CD4-positive, CD25-positive, alpha-beta regulatory T cell (primary cell): ENCODE data around the gene TNFRSF14. TPM values are rescaled to one million over a fixed set of nuclear protein-coding genes. Genes with fewer than 3 reads are reported as not detected.

Experiments used
- ATAC-seq, 2 donors: fragments of 150-1000 bp; cut with Tn5 transposase; one replicate each; pipeline ENCODE4 v1.10.0; 2021; ENCODE audit warnings: low read depth in 2 of 2, moderate number of reproducible peaks in 2 of 2, moderate library complexity in 1 of 2
- DNase-seq, 3 donors: peaks; one replicate each; pipeline versions ENCODE4 v3.0.0 to v3.0.0-alpha.2; 2012 to 2022; ENCODE audit warnings: mixed read lengths in 1 of 3
- H3K27ac ChIP-seq: one replicate; pipeline ENCODE4 v1.7.0; 2013; ENCODE audit warnings: mild to moderate bottlenecking, low read length; ENCODE audit not compliant: insufficient read depth, poor library complexity, severe bottlenecking
- H3K27me3 ChIP-seq: one replicate; pipeline ENCODE4 v1.7.0; 2013; ENCODE audit warnings: low read length; ENCODE audit not compliant: control insufficient read depth, insufficient read depth
- H3K36me3 ChIP-seq: one replicate; pipeline ENCODE4 v1.7.0; 2013; ENCODE audit warnings: mild to moderate bottlenecking, low read length, moderate library complexity; ENCODE audit not compliant: control insufficient read depth, insufficient read depth
- H3K4me1 ChIP-seq: 2 replicates; pipeline ENCODE4 v1.7.0; 2013; ENCODE audit warnings: mild to moderate bottlenecking, low read length; ENCODE audit not compliant: insufficient read depth, control insufficient read depth, poor library complexity, severe bottlenecking
- H3K4me3 ChIP-seq: one replicate; pipeline ENCODE4 v1.7.0; 2013; ENCODE audit warnings: low read depth, mild to moderate bottlenecking, low read length, moderate library complexity
- H3K9me3 ChIP-seq, 2 experiments: 1 replicate in 1 of 2; 2 replicates in 1 of 2; pipeline ENCODE4 v1.7.0; 2013; ENCODE audit warnings: low read length in 2 of 2, mild to moderate bottlenecking in 1 of 2, moderate library complexity in 1 of 2; ENCODE audit not compliant: control insufficient read depth in 2 of 2
- H3K27ac Mint-ChIP-seq, 3 donors: one replicate each; pipeline ENCODE4 v1.8.0; 2020 to 2022; ENCODE audit warnings: mild to moderate bottlenecking in 3 of 3, mixed read lengths in 3 of 3, moderate library complexity in 2 of 3
- H3K27me3 Mint-ChIP-seq: one replicate; pipeline ENCODE4 v1.8.0; 2022; ENCODE audit warnings: mild to moderate bottlenecking, mixed read lengths
- H3K36me3 Mint-ChIP-seq: one replicate; pipeline ENCODE4 v1.8.0; 2020; ENCODE audit warnings: mixed read lengths
- H3K4me1 Mint-ChIP-seq, 4 donors: one replicate each; pipeline ENCODE4 v1.8.0; 2020 to 2022; ENCODE audit warnings: mixed read lengths in 4 of 4, mild to moderate bottlenecking in 1 of 4
- H3K4me3 Mint-ChIP-seq, 4 donors: one replicate each; pipeline ENCODE4 v1.8.0; 2020 to 2022; ENCODE audit warnings: mild to moderate bottlenecking in 4 of 4, mixed read lengths in 4 of 4, moderate library complexity in 3 of 4
- H3K9me3 Mint-ChIP-seq, 7 donors: one replicate each; pipeline ENCODE4 v1.8.0; 2020 to 2022; ENCODE audit warnings: mixed read lengths in 7 of 7, mild to moderate bottlenecking in 3 of 7, moderate library complexity in 2 of 7
- polyA plus RNA-seq, 4 donors: library from polyadenylated mRNA; unstranded; fragments of 300-500 nt; fragmentation: Illumina TruSeq; gene quantifications; one replicate each; pipeline ENCODE4 v1.2.3, GENCODE V29; 2021
- total RNA-seq: library from RNA; stranded (reverse); gene quantifications from one replicate; pipeline ENCODE4 v1.2.3, GENCODE V29; 2022

TNFRSF14 gene
- total RNA-seq (235 TPM), polyA plus RNA-seq (10 to 100 TPM; 57.3 to 75.8 (median 73.8) TPM)

- ATAC-seq (peak; percentile 78 to 80), DNase-seq (peak; percentile 65 to 90 (median 80))
- H3K4me1 ChIP-seq = peaks cover 59% of the 10 kb centered on the region
- Mint-ChIP-seq H3K27ac (peak within 1 kb of the TSS; percentile 95 to 99 (median 98)), H3K4me3 (peak within 1 kb of the TSS; percentile 98 to 100 (median 99)), H3K27me3 (no peaks in the 10 kb centered on the region), H3K4me1 (peaks cover 0 to 51% (median 10%) of the 10 kb centered on the region in 4 donors), H3K9me3 (peaks cover 0 to 2% (median 0%) of the 10 kb centered on the region in 7 donors), H3K36me3 (peaks cover 2% of the 10 kb centered on the region)
- peaks cover 14% of the 10 kb centered on the region for H3K36me3 ChIP-seq
- no peaks in the 10 kb centered on the region for H3K9me3 ChIP-seq
- no peaks in the 10 kb centered on the region for H3K27me3 ChIP-seq
- peak within 1 kb of the TSS; percentile 97 for H3K27ac ChIP-seq
- H3K4me3 ChIP-seq = peak within 1 kb of the TSS; percentile 77
Observed at GRCh38 chr1:2556277-2556677, at the start of gene TNFRSF14. TNFRSF14 (plus strand) TSS chr1:2556371; CDS start chr1:2556665, 294 bp downstream.

GRCh38 chr1:2506901-2507565, 49.1 kb upstream of the TNFRSF14 start:
- H3K27ac ChIP-seq = no peak overlapping the region
- Mint-ChIP-seq H3K9me3 (no peaks in the 10 kb centered on the region), H3K36me3 (peaks cover 7% of the 10 kb centered on the region), H3K4me3 (no peak overlapping the region), H3K27me3 (no peaks in the 10 kb centered on the region), H3K4me1 (peaks cover 0 to 5% (median 0%) of the 10 kb centered on the region in 4 donors), H3K27ac (peak overlapping the region in 1 of 3 donors; percentile 76)
- no peak for ATAC-seq
- H3K27me3 ChIP-seq = no peaks in the 10 kb centered on the region
- DNase-seq = no peak
- no peaks in the 10 kb centered on the region for H3K9me3 ChIP-seq
- no peak overlapping the region for H3K4me3 ChIP-seq
- no peaks in the 10 kb centered on the region for H3K4me1 ChIP-seq
- peaks cover 33% of the 10 kb centered on the region for H3K36me3 ChIP-seq

GRCh38 chr1:2507744-2508155, 48.4 kb upstream of the TNFRSF14 start:
- ATAC-seq (no peak), DNase-seq (no peak)
- no peaks in the 10 kb centered on the region for H3K27me3 Mint-ChIP-seq
- Histone ChIP-seq H3K9me3 (no peaks in the 10 kb centered on the region), H3K27me3 (no peaks in the 10 kb centered on the region), H3K4me1 (no peaks in the 10 kb centered on the region), H3K4me3 (no peak overlapping the region), H3K36me3 (peaks cover 39% of the 10 kb centered on the region), H3K27ac (no peak overlapping the region)
- no peak overlapping the region for H3K4me3 Mint-ChIP-seq
- peaks cover 7% of the 10 kb centered on the region for H3K36me3 Mint-ChIP-seq
- peaks cover 0 to 5% (median 0%) of the 10 kb centered on the region in 4 donors for H3K4me1 Mint-ChIP-seq
- no peaks in the 10 kb centered on the region for H3K9me3 Mint-ChIP-seq
- H3K27ac Mint-ChIP-seq = no peak overlapping the region

GRCh38 chr1:2508180-2508579, 48.0 kb upstream of the TNFRSF14 start:
- Mint-ChIP-seq H3K4me3 (no peak overlapping the region), H3K27ac (no peak overlapping the region), H3K27me3 (no peaks in the 10 kb centered on the region), H3K36me3 (peaks cover 7% of the 10 kb centered on the region), H3K9me3 (no peaks in the 10 kb centered on the region), H3K4me1 (peaks cover 0 to 3% (median 0%) of the 10 kb centered on the region in 4 donors)
- Histone ChIP-seq H3K27ac (no peak overlapping the region), H3K36me3 (peaks cover 41% of the 10 kb centered on the region), H3K4me3 (no peak overlapping the region), H3K27me3 (no peaks in the 10 kb centered on the region), H3K4me1 (no peaks in the 10 kb centered on the region), H3K9me3 (no peaks in the 10 kb centered on the region)
- no peak for ATAC-seq
- no peak for DNase-seq

GRCh38 chr1:2508751-2509150, 47.4 kb upstream of the TNFRSF14 start:
- H3K9me3 ChIP-seq = no peaks in the 10 kb centered on the region
- Mint-ChIP-seq H3K36me3 (peaks cover 7% of the 10 kb centered on the region), H3K4me3 (no peak overlapping the region), H3K9me3 (no peaks in the 10 kb centered on the region), H3K27ac (no peak overlapping the region), H3K4me1 (peaks cover 0 to 3% (median 0%) of the 10 kb centered on the region in 4 donors), H3K27me3 (no peaks in the 10 kb centered on the region)
- no peaks in the 10 kb centered on the region for H3K4me1 ChIP-seq
- ATAC-seq (no peak), DNase-seq (no peak)
- peaks cover 45% of the 10 kb centered on the region for H3K36me3 ChIP-seq
- H3K27ac ChIP-seq = no peak overlapping the region
- no peak overlapping the region for H3K4me3 ChIP-seq
- no peaks in the 10 kb centered on the region for H3K27me3 ChIP-seq

- H3K27me3 Mint-ChIP-seq = no peaks in the 10 kb centered on the region
- ATAC-seq = no peak
- no peaks in the 10 kb centered on the region for H3K9me3 Mint-ChIP-seq
- no peak overlapping the region for H3K27ac ChIP-seq
- H3K36me3 Mint-ChIP-seq = peaks cover 7% of the 10 kb centered on the region
- H3K27ac Mint-ChIP-seq = no peak overlapping the region
- H3K9me3 ChIP-seq = no peaks in the 10 kb centered on the region
- no peak overlapping the region for H3K4me3 Mint-ChIP-seq
- no peaks in the 10 kb centered on the region for H3K27me3 ChIP-seq
- H3K4me3 ChIP-seq = no peak overlapping the region
- H3K4me1 Mint-ChIP-seq = peaks cover 0 to 3% (median 0%) of the 10 kb centered on the region in 4 donors
- H3K4me1 ChIP-seq = no peaks in the 10 kb centered on the region
- no peak for DNase-seq
- H3K36me3 ChIP-seq = peaks cover 51% of the 10 kb centered on the region
Observed at GRCh38 chr1:2509589-2509988, 46.6 kb upstream of the TNFRSF14 start.

- no peaks in the 10 kb centered on the region for H3K27me3 Mint-ChIP-seq
- H3K36me3 ChIP-seq = peaks cover 57% of the 10 kb centered on the region
Observed at GRCh38 chr1:2510366-2511155, 45.6 kb upstream of the TNFRSF14 start.

More at GRCh38 chr1:2510366-2511155, 45.6 kb upstream of the TNFRSF14 start:
- no peak overlapping the region for H3K27ac ChIP-seq
- DNase-seq (no peak), ATAC-seq (no peak)
- Mint-ChIP-seq H3K4me3 (no peak overlapping the region), H3K36me3 (peaks cover 7% of the 10 kb centered on the region), H3K27ac (no peak overlapping the region), H3K4me1 (peaks cover 0 to under 1% (median 0%) of the 10 kb centered on the region in 4 donors), H3K9me3 (no peaks in the 10 kb centered on the region)
- H3K9me3 ChIP-seq = no peaks in the 10 kb centered on the region
- H3K4me3 ChIP-seq = no peak overlapping the region
- no peaks in the 10 kb centered on the region for H3K27me3 ChIP-seq
- H3K4me1 ChIP-seq = no peaks in the 10 kb centered on the region
